Peyer's patch (tissue), 4 donors: ENCODE measurements around the gene TES. TPM values are rescaled to one million over a fixed set of nuclear protein-coding genes. Genes with fewer than 3 reads are reported as not detected.
"Not testable (repeated sequence)": the region's sequence is repeated elsewhere in the genome, so short reads cannot be mapped to it uniquely, and the experiment has no call there.

Source experiments
- DNase-seq, 3 donors: peaks; one replicate each; pipeline ENCODE4 v3.0.0-alpha.2; 2017 to 2019
- H3K27ac ChIP-seq, 4 donors: fragments of 200-600 bp; sonication (generic); one replicate each; pipeline ENCODE4 v1.5.1; 2016 to 2019
- H3K27me3 ChIP-seq, 2 donors: fragments of 200-600 bp; sonication (generic); one replicate each; pipeline ENCODE4 v1.5.1; 2019
- H3K36me3 ChIP-seq, 3 donors: fragments of 200-600 bp; sonication (generic); one replicate each; pipeline ENCODE4 v1.5.1; 2016 to 2019
- H3K4me1 ChIP-seq, 4 donors: fragments of 200-600 bp; sonication (generic); one replicate each; pipeline ENCODE4 v1.5.1; 2016 to 2019
- H3K4me3 ChIP-seq, 4 donors: fragments of 200-600 bp; sonication (generic); 1 replicate in 3 of 4; 2 replicates in 1 of 4; pipeline ENCODE4 v1.5.1; 2016 to 2019; ENCODE audit warnings: mild to moderate bottlenecking in 1 of 4
- H3K9me3 ChIP-seq, 4 donors: fragments of 200-600 bp; sonication (generic); one replicate each; pipeline ENCODE4 v1.5.1; 2016 to 2019; ENCODE audit warnings: mild to moderate bottlenecking in 1 of 4
- CTCF ChIP-seq, 6 experiments: fragments of 450-650 bp in 4 of 6; fragments of 200-600 bp in 2 of 6; sonication (generic) in 1 of 6; IDR thresholded peaks; one replicate each; pipeline ENCODE4 v1.5.1; 2017 to 2019; ENCODE audit warnings: antibody characterized with exemption in 6 of 6, mild to moderate bottlenecking in 3 of 6, moderate library complexity in 1 of 6
- POLR2A ChIP-seq, 2 donors: fragments of 450-650 bp; IDR thresholded peaks; one replicate each; pipeline ENCODE4 v1.5.1; 2017; ENCODE audit warnings: antibody characterized with exemption in 2 of 2, mild to moderate bottlenecking in 2 of 2, moderate library complexity in 2 of 2
- total RNA-seq, 4 donors: library from RNA; depleted of rRNA; stranded (reverse); fragments of >200 nt; gene quantifications; one replicate each; pipeline ENCODE4 v1.1.0, GENCODE V29; 2016

TES gene
- total RNA-seq, 4 donors from 2014 or later: 62.7 to 97.4 (median 69.6) TPM

GRCh38 chr7:116172353-116172752, 38.0 kb upstream of the TES start:
- H3K4me3 ChIP-seq: no peak overlapping the region
- H3K4me1 ChIP-seq: no peaks in the 10 kb centered on the region
- H3K27ac ChIP-seq: no peak overlapping the region
- no peaks in the 10 kb centered on the region for H3K9me3 ChIP-seq
- DNase-seq: no peak
- H3K36me3 ChIP-seq: no peaks in the 10 kb centered on the region
- TF ChIP-seq POLR2A (IDR thresholded peaks at IDR 0.05) (no peak), CTCF (IDR thresholded peaks at IDR 0.05) (no peak)
- H3K27me3 ChIP-seq: no peaks in the 10 kb centered on the region

DNA sequence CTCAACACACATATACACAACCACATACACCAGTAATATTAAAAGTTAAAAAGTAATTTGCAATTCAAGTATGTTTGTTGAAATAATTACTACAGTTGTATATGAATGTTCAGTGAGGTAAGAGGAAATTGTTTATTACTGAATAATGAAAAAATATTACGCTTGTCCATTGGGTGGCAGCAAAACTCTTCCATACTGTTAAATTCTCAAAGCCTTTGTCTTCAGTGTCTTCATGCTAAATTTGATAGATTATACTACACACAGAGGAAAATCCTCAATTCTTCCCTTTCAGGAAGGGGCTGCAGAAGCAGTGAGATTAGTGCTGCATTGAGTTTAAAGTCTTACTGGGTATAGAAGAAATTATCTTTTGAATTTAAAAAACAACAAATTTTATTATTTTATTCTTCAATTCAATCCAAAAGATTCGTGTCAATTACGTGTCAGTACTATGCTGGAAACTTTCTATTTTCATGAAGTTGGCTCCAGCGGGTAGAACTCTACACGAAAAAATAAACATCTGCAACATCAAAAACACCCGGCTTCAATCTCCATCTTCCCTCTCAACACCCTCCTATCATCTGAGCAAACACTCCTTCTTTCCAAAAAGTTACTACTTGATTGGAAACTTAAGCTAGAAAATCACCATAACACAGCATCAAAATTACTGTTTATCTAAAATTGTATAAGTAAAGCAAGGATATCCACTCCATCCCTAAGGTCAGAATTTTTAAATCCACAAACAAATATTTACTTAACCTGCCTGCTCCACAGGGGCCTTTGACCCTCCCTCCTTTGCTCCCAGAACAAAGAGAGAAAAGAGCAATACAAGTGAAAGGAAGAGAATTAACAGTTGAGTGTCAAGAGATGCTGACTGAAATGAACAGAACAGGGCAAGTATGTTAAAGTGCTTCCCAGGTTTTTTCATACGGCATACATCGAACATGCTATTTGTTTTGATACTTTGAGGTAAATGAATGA, 37.0 kb upstream of the TES start:
- no peaks in the 10 kb centered on the region for H3K4me1 ChIP-seq
- TF ChIP-seq CTCF (IDR thresholded peaks at IDR 0.05) (peak; percentile 25 to 89 (median 73)), POLR2A (IDR thresholded peaks at IDR 0.05) (no peak)
- no peaks in the 10 kb centered on the region for H3K27me3 ChIP-seq
- H3K27ac ChIP-seq: no peak overlapping the region
- no peaks in the 10 kb centered on the region for H3K9me3 ChIP-seq
- no peak for DNase-seq
- H3K4me3 ChIP-seq: no peak overlapping the region
- no peaks in the 10 kb centered on the region for H3K36me3 ChIP-seq

- H3K4me3 ChIP-seq, H3K4me1 ChIP-seq, DNase-seq, H3K36me3 ChIP-seq, H3K9me3 ChIP-seq, H3K27ac ChIP-seq, H3K27me3 ChIP-seq: not testable (repeated sequence)
These were observed 35.2 kb upstream of the TES start for GRCh38 chr7:116175095-116175494.

GRCh38 chr7:116176226-116176625, 34.1 kb upstream of the TES start:
- DNase-seq: no peak
- H3K4me1 ChIP-seq: no peaks in the 10 kb centered on the region
- no peak overlapping the region for H3K4me3 ChIP-seq
- no peaks in the 10 kb centered on the region for H3K36me3 ChIP-seq
- TF ChIP-seq CTCF (IDR thresholded peaks at IDR 0.05) (no peak), POLR2A (IDR thresholded peaks at IDR 0.05) (no peak)
- H3K27ac ChIP-seq: no peak overlapping the region
- H3K27me3 ChIP-seq: no peaks in the 10 kb centered on the region
- no peaks in the 10 kb centered on the region for H3K9me3 ChIP-seq

GRCh38 chr7:116177009-116177408, 33.3 kb upstream of the TES start:
- Histone ChIP-seq H3K4me1 (no peaks in the 10 kb centered on the region), H3K27me3 (no peaks in the 10 kb centered on the region), H3K27ac (no peak overlapping the region)

More at GRCh38 chr7:116177009-116177408, 33.3 kb upstream of the TES start:
- no peak overlapping the region for H3K4me3 ChIP-seq
- TF ChIP-seq POLR2A (IDR thresholded peaks at IDR 0.05) (no peak), CTCF (IDR thresholded peaks at IDR 0.05) (no peak)
- H3K36me3 ChIP-seq: no peaks in the 10 kb centered on the region
- DNase-seq: no peak
- no peaks in the 10 kb centered on the region for H3K9me3 ChIP-seq
